Breast epithelium (tissue), 3 donors: ENCODE data around the gene PIK3CA.

Source experiments
- POLR2A ChIP-seq: fragments of 450-650 bp; IDR thresholded peaks from one replicate; pipeline ENCODE4 v1.6.1; 2016; ENCODE audit warnings: antibody characterized with exemption, mild to moderate bottlenecking, moderate library complexity
- POLR2AphosphoS5 ChIP-seq, 3 donors: sonication (generic); formaldehyde crosslinking; IDR thresholded peaks; one replicate each; pipeline ENCODE4 v1.6.1; 2017; ENCODE audit warnings: antibody characterized with exemption in 3 of 3
- TF ChIP-seq, protein P1 (sequence below), 3 donors: fragments of 450-650 bp; IDR thresholded peaks; one replicate each; pipeline ENCODE4 v1.5.1; 2016 to 2017; ENCODE audit warnings: antibody characterized with exemption in 3 of 3, mild to moderate bottlenecking in 3 of 3, moderate library complexity in 3 of 3

DNA sequence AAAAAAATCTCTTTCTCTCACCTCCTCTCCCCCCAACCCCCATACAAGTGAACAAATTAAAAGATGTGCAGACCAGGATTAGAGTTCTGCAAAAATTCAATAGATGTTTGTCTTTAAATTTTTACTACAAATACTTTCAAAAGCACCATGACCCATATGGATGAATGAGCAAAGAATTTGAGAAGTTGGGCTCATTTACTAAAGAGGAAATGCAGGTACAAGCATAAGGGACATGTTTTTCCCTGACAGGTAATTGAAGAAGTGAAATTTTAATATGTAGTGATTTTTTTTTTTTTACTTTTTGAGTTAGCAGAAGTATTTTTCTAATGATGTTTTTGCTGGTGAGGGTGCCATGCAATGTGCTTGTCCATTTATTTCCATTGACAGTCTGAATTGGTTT, 15.3 kb downstream of the PIK3CA start:
- TF ChIP-seq, protein P1, sequence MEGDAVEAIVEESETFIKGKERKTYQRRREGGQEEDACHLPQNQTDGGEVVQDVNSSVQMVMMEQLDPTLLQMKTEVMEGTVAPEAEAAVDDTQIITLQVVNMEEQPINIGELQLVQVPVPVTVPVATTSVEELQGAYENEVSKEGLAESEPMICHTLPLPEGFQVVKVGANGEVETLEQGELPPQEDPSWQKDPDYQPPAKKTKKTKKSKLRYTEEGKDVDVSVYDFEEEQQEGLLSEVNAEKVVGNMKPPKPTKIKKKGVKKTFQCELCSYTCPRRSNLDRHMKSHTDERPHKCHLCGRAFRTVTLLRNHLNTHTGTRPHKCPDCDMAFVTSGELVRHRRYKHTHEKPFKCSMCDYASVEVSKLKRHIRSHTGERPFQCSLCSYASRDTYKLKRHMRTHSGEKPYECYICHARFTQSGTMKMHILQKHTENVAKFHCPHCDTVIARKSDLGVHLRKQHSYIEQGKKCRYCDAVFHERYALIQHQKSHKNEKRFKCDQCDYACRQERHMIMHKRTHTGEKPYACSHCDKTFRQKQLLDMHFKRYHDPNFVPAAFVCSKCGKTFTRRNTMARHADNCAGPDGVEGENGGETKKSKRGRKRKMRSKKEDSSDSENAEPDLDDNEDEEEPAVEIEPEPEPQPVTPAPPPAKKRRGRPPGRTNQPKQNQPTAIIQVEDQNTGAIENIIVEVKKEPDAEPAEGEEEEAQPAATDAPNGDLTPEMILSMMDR (IDR thresholded peaks at IDR 0.05) = no peak
- TF ChIP-seq POLR2AphosphoS5 (IDR thresholded peaks at IDR 0.05) = no peak
- no peak for TF ChIP-seq POLR2A
